ENCODE results near the gene ELK4.

Gene ELK4

GRCh38 chr1:205631768-205632668 lies at the start of gene ELK4:
Gene ELK4, minus strand, starts transcription at chr1:205632011. Its CDS starts 8,129 bp downstream, at chr1:205623882.
- ATAC-seq (peak; percentile 91), DNase-seq (peak; percentile 100)

- DNase-seq (no peak), ATAC-seq (no peak)
Measured at GRCh38 chr1:205681364-205681763, 49.6 kb upstream of the ELK4 start.

GRCh38 chr1:205680073-205680851 lies 48.5 kb upstream of the ELK4 start, which contains the start of gene SLC45A3:
Gene SLC45A3, minus strand, starts transcription at chr1:205680509. Its CDS starts 15,853 bp downstream, at chr1:205664656.
- ATAC-seq (peak; percentile 77), DNase-seq (peak; percentile 68)

- ATAC-seq: no peak
- no peak for DNase-seq
Measured at GRCh38 chr1:205678286-205679111, 46.7 kb upstream of the ELK4 start.

GRCh38 chr1:205677167-205677566 lies 45.4 kb upstream of the ELK4 start:
- DNase-seq: no peak
- ATAC-seq: no peak

- DNase-seq (no peak), ATAC-seq (no peak)
Measured at GRCh38 chr1:205676597-205676996, 44.8 kb upstream of the ELK4 start.

GRCh38 chr1:205676002-205676401 lies 44.2 kb upstream of the ELK4 start:
- no peak for DNase-seq
- no peak for ATAC-seq

GRCh38 chr1:205675247-205675646 lies 43.4 kb upstream of the ELK4 start:
- DNase-seq (no peak), ATAC-seq (no peak)

- ATAC-seq: no peak
- no peak for DNase-seq
Measured at GRCh38 chr1:205672970-205673369, 41.2 kb upstream of the ELK4 start.

- DNase-seq (no peak), ATAC-seq (no peak)
Measured at GRCh38 chr1:205672395-205672889, 40.6 kb upstream of the ELK4 start.

- DNase-seq: no peak
- ATAC-seq: no peak
Measured at GRCh38 chr1:205670611-205671430, 39.0 kb upstream of the ELK4 start.

GRCh38 chr1:205670150-205670446 lies 38.3 kb upstream of the ELK4 start:
- no peak for ATAC-seq

GRCh38 chr1:205669341-205670149 lies 37.7 kb upstream of the ELK4 start:
- peak; percentile 43 for ATAC-seq
- DNase-seq: peak; percentile 21

More at GRCh38 chr1:205670150-205670446, 38.3 kb upstream of the ELK4 start:
- no peak for DNase-seq

GRCh38 chr1:205668951-205669340 lies 37.1 kb upstream of the ELK4 start:
- DNase-seq (no peak), ATAC-seq (peak; percentile 44)

GRCh38 chr1:205667909-205668643 lies 36.3 kb upstream of the ELK4 start:
- no peak for DNase-seq
- no peak for ATAC-seq

GRCh38 chr1:205666372-205667166 lies 34.8 kb upstream of the ELK4 start:
- ATAC-seq: no peak
- DNase-seq: no peak

- no peak for ATAC-seq
- no peak for DNase-seq
Measured at GRCh38 chr1:205665201-205666045, 33.6 kb upstream of the ELK4 start.
